Effector memory CD8-positive, alpha-beta T cell (primary cell): ENCODE results near the gene ZNF268.
A peak's percentile ranks its signal among the peaks of the same experiment; 100 is the strongest.

Experiments
- ATAC-seq: fragments of 150-1000 bp; cut with Tn5 transposase; replicated peaks from 2 replicates; pipeline ENCODE4 v1.10.0; 2021; ENCODE audit warnings: mild to moderate bottlenecking, moderate library complexity
- DNase-seq, 3 experiments: peaks; one replicate each; pipeline ENCODE4 v3.0.0; 2021
- H3K27ac Mint-ChIP-seq, 2 donors: one replicate each; pipeline ENCODE4 v1.8.0; 2022; ENCODE audit warnings: mild to moderate bottlenecking in 2 of 2, mixed read lengths in 2 of 2, moderate library complexity in 2 of 2
- H3K27me3 Mint-ChIP-seq, 2 donors: one replicate each; pipeline ENCODE4 v1.8.0; 2022; ENCODE audit warnings: mixed read lengths in 2 of 2
- H3K36me3 Mint-ChIP-seq: one replicate; pipeline ENCODE4 v1.8.0; 2022; ENCODE audit warnings: mild to moderate bottlenecking, moderate library complexity, mixed read lengths; ENCODE audit not compliant: insufficient read depth
- H3K4me1 Mint-ChIP-seq, 2 donors: one replicate each; pipeline ENCODE4 v1.8.0; 2022; ENCODE audit warnings: low read depth in 2 of 2, mixed read lengths in 2 of 2
- H3K4me3 Mint-ChIP-seq, 2 donors: one replicate each; pipeline ENCODE4 v1.8.0; 2022; ENCODE audit warnings: mild to moderate bottlenecking in 2 of 2, mixed read lengths in 2 of 2, moderate library complexity in 2 of 2
- H3K9me3 Mint-ChIP-seq, 2 donors: one replicate each; pipeline ENCODE4 v1.8.0; 2022; ENCODE audit warnings: mixed read lengths in 2 of 2
- total RNA-seq, 9 experiments: gene quantifications; one replicate each; lab custom pipeline; 2026; lab: John Stamatoyannopoulos, UW

Gene ZNF268
- 17.4 to 69.6 (median 51.7) reads per million in 9 experiments for total RNA-seq

- peaks cover 21 to 40% of the 10 kb centered on the region in 2 donors for H3K9me3 Mint-ChIP-seq
- peak within 1 kb of the TSS; percentile 94 to 97 for H3K4me3 Mint-ChIP-seq
- peak; percentile 89 to 91 (median 89) for DNase-seq
- H3K36me3 Mint-ChIP-seq = peaks cover 37% of the 10 kb centered on the region
- peak within 1 kb of the TSS; percentile 91 to 93 for H3K27ac Mint-ChIP-seq
- ATAC-seq = peak; percentile 94
- no peaks in the 10 kb centered on the region for H3K27me3 Mint-ChIP-seq
- H3K4me1 Mint-ChIP-seq = peaks cover 20 to 27% of the 10 kb centered on the region in 2 donors
These were observed at the start of gene ZNF268 for GRCh38 chr12:133181238-133181959. ZNF268 (plus strand) TSS chr12:133181495; CDS start chr12:133181998, 503 bp downstream.

- peaks cover 33 to 50% of the 10 kb centered on the region in 2 donors for H3K9me3 Mint-ChIP-seq
- peaks cover 5 to 9% of the 10 kb centered on the region in 2 donors for H3K4me1 Mint-ChIP-seq
- DNase-seq = no peak
- no peak overlapping the region for H3K4me3 Mint-ChIP-seq
- H3K27me3 Mint-ChIP-seq = no peaks in the 10 kb centered on the region
- no peak overlapping the region for H3K27ac Mint-ChIP-seq
- peaks cover 36% of the 10 kb centered on the region for H3K36me3 Mint-ChIP-seq
- no peak for ATAC-seq
These were observed 45.5 kb upstream of the ZNF268 start for GRCh38 chr12:133135747-133136146.

GRCh38 chr12:133145981-133146380, 35.3 kb upstream of the ZNF268 start:
- ATAC-seq = no peak

GRCh38 chr12:133156125-133156690, 25.1 kb upstream of the ZNF268 start:
- Mint-ChIP-seq H3K27ac (no peak overlapping the region), H3K9me3 (peaks cover 16 to 33% of the 10 kb centered on the region in 2 donors), H3K36me3 (peaks cover 32% of the 10 kb centered on the region), H3K4me1 (no peaks in the 10 kb centered on the region), H3K4me3 (no peak overlapping the region), H3K27me3 (no peaks in the 10 kb centered on the region)
- ATAC-seq (no peak), DNase-seq (no peak)

More at GRCh38 chr12:133145981-133146380, 35.3 kb upstream of the ZNF268 start:
- Mint-ChIP-seq H3K27me3 (no peaks in the 10 kb centered on the region), H3K27ac (peak overlapping the region in 1 of 2 donors; percentile 54), H3K4me1 (no peaks in the 10 kb centered on the region), H3K9me3 (peaks cover 12 to 39% of the 10 kb centered on the region in 2 donors), H3K36me3 (peaks cover 30% of the 10 kb centered on the region), H3K4me3 (no peak overlapping the region)
- DNase-seq = no peak

- Mint-ChIP-seq H3K9me3 (peaks cover 12 to 22% of the 10 kb centered on the region in 2 donors), H3K4me1 (no peaks in the 10 kb centered on the region), H3K27ac (no peak overlapping the region), H3K36me3 (peaks cover 4% of the 10 kb centered on the region), H3K4me3 (no peak overlapping the region), H3K27me3 (no peaks in the 10 kb centered on the region)
- no peak for ATAC-seq
- no peak for DNase-seq
These were observed 15.5 kb upstream of the ZNF268 start for GRCh38 chr12:133165776-133166175.

GRCh38 chr12:133172491-133172890, 8.8 kb upstream of the ZNF268 start:
- Mint-ChIP-seq H3K4me3 (no peak overlapping the region), H3K4me1 (no peaks in the 10 kb centered on the region), H3K9me3 (peaks cover 12 to 31% of the 10 kb centered on the region in 2 donors), H3K27me3 (peaks cover 0 to 8% of the 10 kb centered on the region in 2 donors), H3K27ac (no peak overlapping the region), H3K36me3 (peaks cover 2% of the 10 kb centered on the region)
- no peak for DNase-seq
- no peak for ATAC-seq

- no peak for ATAC-seq
- no peak overlapping the region for H3K27ac Mint-ChIP-seq
- peaks cover 13 to 42% of the 10 kb centered on the region in 2 donors for H3K9me3 Mint-ChIP-seq
These were observed 6.4 kb upstream of the ZNF268 start for GRCh38 chr12:133174901-133175300.

GRCh38 chr12:133180669-133181068, 626 bp upstream of the ZNF268 start:
- no peak overlapping the region for H3K4me3 Mint-ChIP-seq
- H3K36me3 Mint-ChIP-seq = peaks cover 29% of the 10 kb centered on the region
- DNase-seq = no peak
- peak overlapping the region in 1 of 2 donors; percentile 91 for H3K27ac Mint-ChIP-seq
- peaks cover 21 to 45% of the 10 kb centered on the region in 2 donors for H3K9me3 Mint-ChIP-seq
- no peak for ATAC-seq
- no peaks in the 10 kb centered on the region for H3K27me3 Mint-ChIP-seq
- peaks cover 20 to 26% of the 10 kb centered on the region in 2 donors for H3K4me1 Mint-ChIP-seq

More at GRCh38 chr12:133174901-133175300, 6.4 kb upstream of the ZNF268 start:
- H3K4me3 Mint-ChIP-seq = no peak overlapping the region
- no peaks in the 10 kb centered on the region for H3K4me1 Mint-ChIP-seq
- DNase-seq = no peak
- peaks cover 5% of the 10 kb centered on the region for H3K36me3 Mint-ChIP-seq
- H3K27me3 Mint-ChIP-seq = peaks cover 0 to 8% of the 10 kb centered on the region in 2 donors

GRCh38 chr12:133190176-133190575, 8.9 kb downstream of the ZNF268 start:
- H3K9me3 Mint-ChIP-seq = peaks cover 13 to 37% of the 10 kb centered on the region in 2 donors
- H3K4me1 Mint-ChIP-seq = peaks cover 5 to 6% of the 10 kb centered on the region in 2 donors
- peaks cover 97% of the 10 kb centered on the region for H3K36me3 Mint-ChIP-seq
- H3K27ac Mint-ChIP-seq = no peak overlapping the region
- H3K4me3 Mint-ChIP-seq = no peak overlapping the region
- DNase-seq (no peak), ATAC-seq (no peak)
- no peaks in the 10 kb centered on the region for H3K27me3 Mint-ChIP-seq

GRCh38 chr12:133192847-133193246, 11.6 kb downstream of the ZNF268 start:
- Mint-ChIP-seq H3K27me3 (no peaks in the 10 kb centered on the region), H3K27ac (no peak overlapping the region), H3K4me3 (peak overlapping the region in 1 of 2 donors; percentile 38), H3K4me1 (no peaks in the 10 kb centered on the region), H3K36me3 (peaks cover 79% of the 10 kb centered on the region), H3K9me3 (peaks cover 11 to 31% of the 10 kb centered on the region in 2 donors)
- no peak for ATAC-seq
- no peak for DNase-seq

- Mint-ChIP-seq H3K4me3 (no peak overlapping the region), H3K27me3 (no peaks in the 10 kb centered on the region), H3K4me1 (peaks cover 0 to 4% of the 10 kb centered on the region in 2 donors), H3K27ac (no peak overlapping the region), H3K36me3 (peaks cover 36% of the 10 kb centered on the region), H3K9me3 (peaks cover 15 to 19% of the 10 kb centered on the region in 2 donors)
- DNase-seq = no peak
- no peak for ATAC-seq
These were observed 20.6 kb downstream of the ZNF268 start for GRCh38 chr12:133201888-133202287.

GRCh38 chr12:133202493-133203343, 21.4 kb downstream of the ZNF268 start:
- Mint-ChIP-seq H3K27ac (peak overlapping the region in 1 of 2 donors; percentile 10), H3K4me1 (peaks cover 0 to 4% of the 10 kb centered on the region in 2 donors), H3K9me3 (peaks cover 15 to 19% of the 10 kb centered on the region in 2 donors), H3K27me3 (no peaks in the 10 kb centered on the region), H3K36me3 (peaks cover 36% of the 10 kb centered on the region), H3K4me3 (no peak overlapping the region)
- no peak for DNase-seq
- no peak for ATAC-seq
